GM18511 (cell line): ENCODE results near the gene LGALS3.

Experiments
- ATAC-seq: cut with Tn5 transposase; IDR thresholded peaks from one replicate; pipeline ENCODE4 v1.9.1; 2021; ENCODE audit warnings: mild to moderate bottlenecking, moderate library complexity; ENCODE audit not compliant: unreplicated experiment

The LGALS3 gene

DNA sequence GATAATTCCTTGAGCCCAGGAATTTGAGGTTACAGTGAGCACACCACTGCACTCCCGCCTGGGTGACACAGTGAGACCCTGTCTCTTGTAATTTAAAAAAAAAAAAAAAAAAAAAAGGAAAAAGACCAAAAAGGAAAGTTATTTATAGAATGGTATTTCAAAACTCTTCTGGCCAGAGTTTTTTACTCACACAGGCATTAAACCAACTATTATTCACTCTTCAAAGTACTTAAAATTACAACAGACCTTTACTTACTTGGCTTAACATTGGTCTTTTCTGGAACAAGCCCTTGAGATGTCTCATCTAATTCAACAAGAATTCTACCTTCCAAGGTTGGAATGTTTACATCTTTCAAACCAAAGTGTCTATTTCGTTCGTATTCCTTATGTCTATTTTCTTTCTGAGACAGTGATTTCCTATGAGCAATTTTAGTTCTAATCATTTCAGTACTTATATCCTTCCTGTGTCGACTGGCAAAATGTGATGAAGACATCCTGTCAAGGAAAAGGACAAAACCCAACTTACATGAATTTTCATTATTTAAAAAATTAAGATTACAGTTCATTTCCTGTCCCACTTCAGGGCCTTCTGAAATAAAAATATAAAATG, 59.7 kb downstream of the LGALS3 start:
- no peak for ATAC-seq

DNA sequence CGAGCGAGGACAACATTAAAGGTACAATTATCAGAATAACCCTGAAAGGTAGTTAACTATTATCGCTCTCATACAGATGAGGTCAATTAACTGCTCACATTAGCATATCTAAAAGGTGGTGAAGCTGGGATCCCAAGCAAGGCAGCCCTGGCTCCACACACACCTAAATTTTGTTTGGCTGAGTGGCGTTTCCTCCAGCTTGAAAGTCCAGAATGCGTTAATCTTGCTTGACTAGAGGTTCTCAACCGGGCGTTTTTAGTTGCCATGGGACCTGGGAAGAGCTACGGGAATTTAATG, 61.8 kb downstream of the LGALS3 start:
- ATAC-seq = no peak

DNA sequence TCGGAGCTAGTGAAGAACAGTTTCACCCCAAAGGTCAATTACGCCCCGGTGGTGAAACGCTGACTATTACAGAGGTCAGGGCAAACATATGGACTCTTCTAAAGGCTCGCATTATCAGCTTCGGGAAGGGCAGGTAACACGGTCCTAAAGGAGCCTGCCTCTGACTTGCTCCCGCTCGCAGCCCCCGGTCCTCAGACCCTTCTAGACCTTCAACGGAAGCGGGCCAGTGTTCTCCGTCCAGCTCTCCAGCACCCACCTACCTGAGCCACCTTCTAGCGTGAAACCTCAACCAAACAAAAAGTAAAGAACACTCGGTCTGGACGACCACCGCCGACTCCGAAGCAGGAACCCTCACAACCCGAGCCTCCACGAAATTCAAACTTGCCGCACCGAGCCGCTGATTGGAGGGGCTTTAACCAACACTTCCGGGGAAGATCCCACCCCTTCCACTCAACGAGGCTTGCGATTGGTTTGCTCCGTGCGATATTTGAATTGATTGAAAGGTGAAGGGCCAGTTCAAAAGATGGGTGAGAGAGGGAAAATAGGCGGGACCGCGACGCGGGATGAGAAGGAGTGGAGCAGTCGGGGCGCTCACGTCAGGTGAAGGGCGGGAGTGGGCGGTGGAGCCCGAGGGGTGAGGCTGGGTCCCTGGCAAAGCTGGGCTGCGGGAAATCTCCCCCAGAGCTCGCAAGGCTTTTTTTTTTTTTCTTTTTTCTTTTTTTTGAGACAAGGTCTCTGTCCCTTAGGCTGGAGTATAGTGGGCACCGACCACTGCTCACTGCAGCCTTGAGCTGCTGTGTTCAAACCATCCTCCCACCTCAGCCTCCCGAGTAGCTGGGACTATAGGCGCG, 62.4 kb downstream of the LGALS3 start, which contains the start of gene DLGAP5:
TSS of gene DLGAP5 (minus strand) at position 383 of the 851 bp plus-strand sequence. CDS start 2,406 bp downstream, outside the sequence.
- ATAC-seq = peak; percentile 96

DNA sequence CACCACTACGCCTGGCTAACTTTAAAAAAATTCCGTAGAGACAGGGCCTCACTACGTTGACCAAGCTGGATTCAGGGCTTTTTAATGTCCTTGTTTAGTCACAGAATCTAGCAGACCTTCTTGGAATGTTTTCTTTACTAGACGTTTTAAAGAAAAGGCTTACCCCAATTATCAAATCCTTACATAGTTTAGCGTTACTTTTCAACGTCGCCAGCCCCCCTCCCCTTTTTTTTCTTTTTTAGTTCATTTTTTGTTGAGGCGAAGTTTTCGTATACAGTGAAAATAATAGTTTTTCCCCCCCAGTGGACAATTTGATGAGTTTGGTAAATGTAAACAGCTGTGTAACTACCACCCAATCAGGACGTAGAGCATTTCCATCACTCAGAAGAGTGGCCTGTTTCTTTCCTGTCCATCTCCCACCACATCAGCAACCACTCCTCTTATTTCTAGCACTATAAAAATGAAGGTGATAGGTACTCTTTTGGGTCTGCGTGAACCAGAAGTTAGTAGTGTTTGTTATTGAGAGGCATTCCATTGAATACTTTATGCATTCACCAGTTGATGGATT, 63.1 kb downstream of the LGALS3 start:
- no peak for ATAC-seq

DNA sequence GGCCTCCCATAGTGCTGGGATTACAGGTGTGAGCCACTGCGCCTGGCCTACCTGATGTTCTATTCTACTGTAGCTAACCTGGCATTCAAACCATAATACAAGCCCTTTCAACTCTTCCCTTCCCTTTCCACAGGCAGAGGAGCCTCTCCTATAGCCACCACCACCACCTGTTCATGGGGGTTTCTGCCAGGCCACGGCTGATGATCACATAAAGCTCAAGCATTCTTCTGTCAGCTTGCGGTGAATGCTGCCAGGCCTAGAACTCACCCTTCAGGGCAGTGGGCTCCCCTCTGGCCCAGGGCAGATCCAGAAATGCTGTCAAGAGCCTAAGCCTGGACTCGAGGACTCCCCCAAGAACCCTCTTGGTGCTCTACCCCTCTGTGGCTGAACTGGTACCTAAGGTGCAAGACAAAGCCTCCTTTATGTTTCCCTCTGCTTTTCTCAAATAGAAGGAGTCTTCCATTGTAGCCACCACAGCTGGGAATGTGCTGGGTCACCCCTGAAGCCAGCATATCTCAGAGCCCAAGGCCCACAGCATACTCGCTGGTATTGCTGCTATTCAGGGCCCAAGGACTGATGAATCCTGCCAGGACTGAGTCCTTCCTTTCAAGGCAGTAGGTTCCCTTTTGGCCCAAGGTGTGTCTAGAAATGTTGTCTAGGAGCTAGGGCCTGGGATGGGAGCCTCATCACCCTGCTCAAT, 65.8 kb downstream of the LGALS3 start:
- ATAC-seq = no peak
